Gastrocnemius medialis (tissue), 4 donors: ENCODE measurements around the gene FAM107B.

Source experiments
- CTCF ChIP-seq, 5 experiments: fragments of 450-650 bp in 3 of 5; fragments of 200-600 bp in 2 of 5; sonication (generic) in 2 of 5; IDR thresholded peaks in 4 of 5; conservative IDR thresholded peaks in 1 of 5; 1 replicate in 4 of 5; 2 replicates in 1 of 5; pipeline ENCODE4 v1.5.1; 2016 to 2019; ENCODE audit warnings: antibody characterized with exemption in 5 of 5, mild to moderate bottlenecking in 3 of 5, moderate library complexity in 3 of 5
- POLR2A ChIP-seq, 2 donors: fragments of 450-650 bp; IDR thresholded peaks; one replicate each; pipeline ENCODE4 v1.6.1; 2017; ENCODE audit warnings: antibody characterized with exemption in 2 of 2, mild to moderate bottlenecking in 2 of 2, moderate library complexity in 2 of 2

GRCh38 chr10:14581553-14582321, 193.0 kb downstream of the FAM107B start:
- no peak for TF ChIP-seq CTCF (IDR thresholded peaks at IDR 0.05 in 4 of 5, conservative IDR thresholded peaks at IDR 0.05 in 1 of 5)
- no peak for TF ChIP-seq POLR2A (IDR thresholded peaks at IDR 0.05)
